ENCODE data around the gene ATP2C2. TPM values are rescaled to one million over a fixed set of nuclear protein-coding genes. Genes with fewer than 3 reads are reported as not detected.

The ATP2C2 gene
- total and polyA plus RNA-seq, 7 donors = 0.03 to 0.06 TPM; not detected in 5

GRCh38 chr16:84367297-84367680 lies 1.0 kb upstream of the ATP2C2 start:
- H3K4me3 ChIP-seq = no peak overlapping the region
- DNase-seq = no peak
- no peak for TF ChIP-seq CTCF (IDR thresholded peaks at IDR 0.05)
- H3K9me3 ChIP-seq = no peaks in the 10 kb centered on the region
- no peak overlapping the region for H3K27ac ChIP-seq
- no peaks in the 10 kb centered on the region for H3K4me1 ChIP-seq
- H3K27me3 ChIP-seq (ENCODE audit: insufficient read depth in 3 of 3, low read length in 2 of 3) = peaks cover 0 to 60% (median 17%) of the 10 kb centered on the region in 3 donors
- 45 to 74% (median 56%) methylated on average over 9 of the region's 9 CpGs for WGBS, 3 donors
- no peak for ATAC-seq
- H3K36me3 ChIP-seq (ENCODE audit: insufficient read depth in 1 of 2, low read depth in 1 of 2) = no peaks in the 10 kb centered on the region
- intact Hi-C loops (cut with DNase I) = no loop called here

- H3K9me3 ChIP-seq = no peaks in the 10 kb centered on the region
- H3K27ac ChIP-seq = no peak overlapping the region
- H3K4me1 ChIP-seq = no peaks in the 10 kb centered on the region
- 21 to 28% (median 28%) methylated on average over 27 of the region's 27 CpGs for WGBS, 3 donors
- ATAC-seq (no peak), DNase-seq (no peak)
- intact Hi-C loops (cut with DNase I) = no loop called here
- H3K27me3 ChIP-seq (ENCODE audit: insufficient read depth in 3 of 3, low read length in 2 of 3) = peaks cover 0 to 60% (median 17%) of the 10 kb centered on the region in 3 donors
- no peak for TF ChIP-seq CTCF (IDR thresholded peaks at IDR 0.05)
- no peak overlapping the region for H3K4me3 ChIP-seq
- H3K36me3 ChIP-seq (ENCODE audit: insufficient read depth in 1 of 2, low read depth in 1 of 2) = no peaks in the 10 kb centered on the region
These were observed 509 bp upstream of the ATP2C2 start for GRCh38 chr16:84367750-84368307.

- ATAC-seq = no peak
- WGBS, 3 donors = 40 to 48% (median 45%) methylated on average over 7 of the region's 7 CpGs
- no peak for TF ChIP-seq CTCF (IDR thresholded peaks at IDR 0.05)
- H3K27me3 ChIP-seq (ENCODE audit: insufficient read depth in 3 of 3, low read length in 2 of 3) = peaks cover 0 to 64% (median 17%) of the 10 kb centered on the region in 3 donors
- no peaks in the 10 kb centered on the region for H3K36me3 ChIP-seq (ENCODE audit: insufficient read depth in 1 of 2, low read depth in 1 of 2)
- no peak overlapping the region for H3K4me3 ChIP-seq
- H3K4me1 ChIP-seq = no peaks in the 10 kb centered on the region
- intact Hi-C loops (cut with DNase I) = no loop called here
- no peaks in the 10 kb centered on the region for H3K9me3 ChIP-seq
- no peak for DNase-seq
- no peak overlapping the region for H3K27ac ChIP-seq
These were observed 767 bp downstream of the ATP2C2 start for GRCh38 chr16:84369105-84369504.

GRCh38 chr16:84369938-84370627 lies 1.7 kb downstream of the ATP2C2 start:
- H3K27me3 ChIP-seq (ENCODE audit: insufficient read depth in 3 of 3, low read length in 2 of 3) = peaks cover 0 to 65% (median 15%) of the 10 kb centered on the region in 3 donors
- no peaks in the 10 kb centered on the region for H3K4me1 ChIP-seq
- H3K4me3 ChIP-seq = no peak overlapping the region
- H3K27ac ChIP-seq = no peak overlapping the region
- no peak for DNase-seq
- no peaks in the 10 kb centered on the region for H3K9me3 ChIP-seq
- no peak for ATAC-seq
- intact Hi-C loops (cut with DNase I) = loop anchor here in 1 of 2 donors (2.0 kb wide), 1 partner anchor 33 kb away; no protein-coding TSS in a partner anchor
- no peaks in the 10 kb centered on the region for H3K36me3 ChIP-seq (ENCODE audit: insufficient read depth in 1 of 2, low read depth in 1 of 2)
- TF ChIP-seq CTCF (IDR thresholded peaks at IDR 0.05) = no peak
- WGBS, 3 donors = 52 to 61% (median 57%) methylated on average over 11 of the region's 11 CpGs

All from psoas muscle (tissue), 8 donors.